ENCODE data around the gene XPO4.

Gene XPO4

DNA sequence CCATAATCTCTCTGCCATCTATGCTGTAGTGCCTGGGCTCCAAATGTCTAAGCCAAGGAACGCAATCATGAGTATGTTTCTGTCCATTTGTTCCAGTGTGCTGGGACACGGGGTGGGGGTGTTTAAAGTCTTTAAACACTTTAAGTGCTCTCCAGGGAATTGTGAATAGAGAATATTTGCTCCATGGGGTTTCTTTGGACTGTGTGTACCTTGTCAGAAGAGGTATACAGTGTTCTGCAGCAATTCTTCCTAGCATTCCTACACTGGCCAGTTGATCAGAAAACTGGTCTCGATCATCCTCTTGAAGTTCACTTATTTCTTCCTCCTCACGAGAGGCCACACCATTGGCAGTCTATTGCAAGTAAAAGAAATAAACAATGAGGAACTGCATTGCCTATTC is 93.7 kb downstream of the XPO4 start:
- no peaks in the 10 kb centered on the region for H3F3A ChIP-seq (ENCODE audit: insufficient read depth)
- no peak overlapping the region for H3K27ac ChIP-seq (ENCODE audit: low read depth, low read length)
- H3K36me3 ChIP-seq (ENCODE audit: low read length): peaks cover 33% of the 10 kb centered on the region
- no peaks in the 10 kb centered on the region for H3K9me2 ChIP-seq (replicated peaks; ENCODE audit: insufficient read depth, low read length)
- no peak overlapping the region for H3K4me2 ChIP-seq (ENCODE audit: low read depth, low read length, poor library complexity, severe bottlenecking)
- no peaks in the 10 kb centered on the region; the same call in 1 of the 2 replicates for H4K20me1 ChIP-seq (ENCODE audit: low read depth, low read length)
- H3K9me3 ChIP-seq (ENCODE audit: insufficient read depth, low read length): no peaks in the 10 kb centered on the region
- TF ChIP-seq, protein P1, sequence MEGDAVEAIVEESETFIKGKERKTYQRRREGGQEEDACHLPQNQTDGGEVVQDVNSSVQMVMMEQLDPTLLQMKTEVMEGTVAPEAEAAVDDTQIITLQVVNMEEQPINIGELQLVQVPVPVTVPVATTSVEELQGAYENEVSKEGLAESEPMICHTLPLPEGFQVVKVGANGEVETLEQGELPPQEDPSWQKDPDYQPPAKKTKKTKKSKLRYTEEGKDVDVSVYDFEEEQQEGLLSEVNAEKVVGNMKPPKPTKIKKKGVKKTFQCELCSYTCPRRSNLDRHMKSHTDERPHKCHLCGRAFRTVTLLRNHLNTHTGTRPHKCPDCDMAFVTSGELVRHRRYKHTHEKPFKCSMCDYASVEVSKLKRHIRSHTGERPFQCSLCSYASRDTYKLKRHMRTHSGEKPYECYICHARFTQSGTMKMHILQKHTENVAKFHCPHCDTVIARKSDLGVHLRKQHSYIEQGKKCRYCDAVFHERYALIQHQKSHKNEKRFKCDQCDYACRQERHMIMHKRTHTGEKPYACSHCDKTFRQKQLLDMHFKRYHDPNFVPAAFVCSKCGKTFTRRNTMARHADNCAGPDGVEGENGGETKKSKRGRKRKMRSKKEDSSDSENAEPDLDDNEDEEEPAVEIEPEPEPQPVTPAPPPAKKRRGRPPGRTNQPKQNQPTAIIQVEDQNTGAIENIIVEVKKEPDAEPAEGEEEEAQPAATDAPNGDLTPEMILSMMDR (IDR thresholded peaks at IDR 0.05; ENCODE audit: insufficient read depth, low read length, poor library complexity, severe bottlenecking): no peak
- TF ChIP-seq EZH2phosphoT487 (conservative IDR thresholded peaks at IDR 0.05; ENCODE audit: low read length): no peak
- 0 out of 2 replicates have a peak, but pooled peaks cover 4% of the 10 kb centered on the region for H3K79me2 ChIP-seq (ENCODE audit: insufficient read depth, low read length)
- no peak overlapping the region for H2AFZ ChIP-seq (ENCODE audit: low read depth, low read length, severe bottlenecking)
- no peaks in the 10 kb centered on the region for H3K27me3 ChIP-seq (ENCODE audit: low read length)
- no peak overlapping the region for H3K4me3 ChIP-seq (ENCODE audit: insufficient read depth, low read length, poor library complexity, severe bottlenecking)
- no peak overlapping the region for H3K9ac ChIP-seq (ENCODE audit: low read length)

DNA sequence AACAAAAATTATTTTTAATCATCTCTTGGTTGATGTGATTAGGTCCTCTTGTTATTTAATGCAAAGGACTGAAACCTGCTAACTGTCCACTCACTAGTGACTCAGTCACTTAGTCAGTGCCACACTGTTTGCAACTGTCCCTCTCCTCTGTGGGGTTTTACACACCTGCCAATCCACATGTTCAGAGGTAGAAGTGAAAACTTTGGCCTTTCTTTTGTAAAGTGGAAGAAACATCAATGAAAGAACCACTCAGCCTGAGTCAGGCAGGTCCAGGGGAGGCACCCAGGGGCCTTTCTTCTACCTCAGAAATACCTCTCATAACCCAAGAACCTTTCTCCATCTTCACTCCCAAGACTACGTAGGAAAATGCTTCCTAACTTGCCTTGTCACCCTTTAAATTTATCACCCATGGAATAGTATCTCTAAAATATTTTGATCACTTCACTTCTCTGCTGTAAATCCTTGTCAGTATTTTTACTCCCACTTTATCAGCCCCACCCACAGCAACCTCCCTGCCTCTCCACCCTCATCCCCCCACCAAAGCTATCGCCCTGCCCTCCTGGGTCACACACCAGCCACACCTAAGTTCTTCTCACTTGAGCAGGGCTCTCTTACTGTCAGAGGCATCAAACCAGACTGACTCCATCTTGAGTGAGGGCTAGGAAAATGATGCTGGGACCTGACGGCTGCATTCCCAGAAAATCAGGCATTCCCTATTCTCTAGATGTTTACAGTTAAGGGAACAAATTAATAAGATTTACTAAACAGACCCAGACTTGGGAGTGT is 99.2 kb downstream of the XPO4 start:
- H3F3A ChIP-seq (ENCODE audit: insufficient read depth): no peaks in the 10 kb centered on the region
- peaks cover 33% of the 10 kb centered on the region for H3K36me3 ChIP-seq (ENCODE audit: low read length)
- no peaks in the 10 kb centered on the region for H3K27me3 ChIP-seq (ENCODE audit: low read length)
- no peak overlapping the region for H3K9ac ChIP-seq (ENCODE audit: low read length)
- H3K79me2 ChIP-seq (ENCODE audit: insufficient read depth, low read length): no peaks in the 10 kb centered on the region
- H3K9me2 ChIP-seq (replicated peaks; ENCODE audit: insufficient read depth, low read length): no peaks in the 10 kb centered on the region
- no peak overlapping the region for H3K27ac ChIP-seq (ENCODE audit: low read depth, low read length)
- H3K4me3 ChIP-seq (ENCODE audit: insufficient read depth, low read length, poor library complexity, severe bottlenecking): no peak overlapping the region
- H3K9me3 ChIP-seq (ENCODE audit: insufficient read depth, low read length): no peaks in the 10 kb centered on the region
- no peak overlapping the region for H3K4me2 ChIP-seq (ENCODE audit: low read depth, low read length, poor library complexity, severe bottlenecking)
- TF ChIP-seq, protein P1 (IDR thresholded peaks at IDR 0.05; ENCODE audit: insufficient read depth, low read length, poor library complexity, severe bottlenecking): no peak
- no peak for TF ChIP-seq EZH2phosphoT487 (conservative IDR thresholded peaks at IDR 0.05; ENCODE audit: low read length)
- H4K20me1 ChIP-seq (ENCODE audit: low read depth, low read length): no peaks in the 10 kb centered on the region; the same call in 1 of the 2 replicates
- H2AFZ ChIP-seq (ENCODE audit: low read depth, low read length, severe bottlenecking): no peak overlapping the region

DNA sequence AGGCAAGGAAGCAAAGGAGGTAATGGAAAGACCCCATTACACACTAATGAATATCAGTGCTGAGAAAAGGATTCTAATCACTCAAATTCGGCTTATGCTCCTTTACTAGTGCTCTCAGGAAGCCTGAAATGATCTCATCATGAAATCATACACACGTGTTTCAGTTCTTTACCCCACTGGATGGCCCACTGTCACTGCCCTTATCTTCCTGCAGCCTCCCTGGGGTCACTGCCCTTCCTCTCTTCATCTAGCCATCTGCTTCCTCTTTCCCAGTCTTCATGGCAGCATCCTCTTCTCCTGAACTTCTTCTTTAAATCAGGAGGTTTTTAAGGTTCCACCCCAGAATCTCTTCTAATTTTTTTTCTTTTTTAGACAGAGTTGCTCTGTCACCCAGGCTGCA is 100.8 kb downstream of the XPO4 start:
- no peak overlapping the region for H3K4me2 ChIP-seq (ENCODE audit: low read depth, low read length, poor library complexity, severe bottlenecking)
- peaks cover 19% of the 10 kb centered on the region; the same call in 1 of the 2 replicates for H3K36me3 ChIP-seq (ENCODE audit: low read length)

More for the DNA sequence above, 100.8 kb downstream of the XPO4 start:
- Histone ChIP-seq H3K79me2 (ENCODE audit: insufficient read depth, low read length) (no peaks in the 10 kb centered on the region), H4K20me1 (ENCODE audit: low read depth, low read length) (no peaks in the 10 kb centered on the region), H3K9ac (ENCODE audit: low read length) (no peak overlapping the region), H3K27ac (ENCODE audit: low read depth, low read length) (no peak overlapping the region), H2AFZ (ENCODE audit: low read depth, low read length, severe bottlenecking) (no peak overlapping the region), H3K9me3 (ENCODE audit: insufficient read depth, low read length) (no peaks in the 10 kb centered on the region), H3K9me2 (replicated peaks; ENCODE audit: insufficient read depth, low read length) (no peaks in the 10 kb centered on the region), H3K4me3 (ENCODE audit: insufficient read depth, low read length, poor library complexity, severe bottlenecking) (no peak overlapping the region), H3F3A (ENCODE audit: insufficient read depth) (no peaks in the 10 kb centered on the region), H3K27me3 (ENCODE audit: low read length) (no peaks in the 10 kb centered on the region)
- TF ChIP-seq, protein P1 (IDR thresholded peaks at IDR 0.05; ENCODE audit: insufficient read depth, low read length, poor library complexity, severe bottlenecking): no peak
- TF ChIP-seq EZH2phosphoT487 (conservative IDR thresholded peaks at IDR 0.05; ENCODE audit: low read length): no peak

All from SU-DHL-6 (cell line).